ENCODE data around the gene DAPK3.

- TF ChIP-seq CTCF (IDR thresholded peaks at IDR 0.05; ENCODE audit: low read length) (no peak), EZH2 (IDR thresholded peaks at IDR 0.05; ENCODE audit: borderline replicate concordance, low read length) (no peak)
Measured at GRCh38 chr19:4009990-4010807, 39.3 kb upstream of the DAPK3 start.

Measured in OCI-LY1 (cell line).